Subcutaneous adipose tissue (tissue), 4 donors: ENCODE data around the gene KCNK16. TPM values are rescaled to one million over a fixed set of nuclear protein-coding genes. Genes with fewer than 3 reads are reported as not detected.

Experiments
- total RNA-seq, 4 donors: library from RNA; depleted of rRNA; stranded (reverse); fragments of >200 nt; gene quantifications; one replicate each; pipeline ENCODE4 v1.1.0, GENCODE V29; 2016
- TF ChIP-seq, protein P1 (sequence below): fragments of 450-650 bp; IDR thresholded peaks from one replicate; pipeline ENCODE4 v1.5.1; 2016; ENCODE audit warnings: low read depth, mild to moderate bottlenecking, control low read depth, antibody characterized with exemption, moderate library complexity

Gene KCNK16
- total RNA-seq = not detected

DNA sequence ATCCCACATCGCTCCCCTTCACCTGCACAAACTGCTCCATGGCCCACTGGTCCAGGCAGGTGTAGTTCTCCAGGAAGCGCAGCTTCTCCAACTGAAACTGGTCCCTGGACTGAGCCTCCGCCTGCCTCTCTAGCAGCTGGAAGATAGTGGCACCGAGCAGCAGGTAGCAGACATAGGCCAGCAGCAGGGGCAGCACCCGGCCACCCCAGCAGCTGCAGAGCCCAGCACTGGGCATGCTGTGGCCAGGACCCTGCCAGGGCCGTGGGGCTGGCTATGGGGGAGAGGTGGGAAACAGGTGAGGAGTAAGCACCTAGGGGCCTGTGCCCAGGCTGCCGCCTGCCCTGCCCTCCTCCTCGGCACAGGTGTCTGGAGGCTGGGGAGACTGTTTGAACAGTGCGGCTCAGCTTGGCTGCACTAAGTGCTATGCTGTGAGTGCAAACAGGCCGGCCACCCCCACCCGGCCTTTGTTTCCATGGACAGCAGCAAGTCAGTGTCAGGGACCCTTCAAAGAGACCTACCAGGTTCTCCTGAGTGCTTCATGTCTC lies at the start of gene KCNK16:
Gene KCNK16 (minus strand): TSS at position 397 of the 545 bp plus-strand sequence. CDS start 162 bp downstream, at position 235.
- TF ChIP-seq, protein P1, sequence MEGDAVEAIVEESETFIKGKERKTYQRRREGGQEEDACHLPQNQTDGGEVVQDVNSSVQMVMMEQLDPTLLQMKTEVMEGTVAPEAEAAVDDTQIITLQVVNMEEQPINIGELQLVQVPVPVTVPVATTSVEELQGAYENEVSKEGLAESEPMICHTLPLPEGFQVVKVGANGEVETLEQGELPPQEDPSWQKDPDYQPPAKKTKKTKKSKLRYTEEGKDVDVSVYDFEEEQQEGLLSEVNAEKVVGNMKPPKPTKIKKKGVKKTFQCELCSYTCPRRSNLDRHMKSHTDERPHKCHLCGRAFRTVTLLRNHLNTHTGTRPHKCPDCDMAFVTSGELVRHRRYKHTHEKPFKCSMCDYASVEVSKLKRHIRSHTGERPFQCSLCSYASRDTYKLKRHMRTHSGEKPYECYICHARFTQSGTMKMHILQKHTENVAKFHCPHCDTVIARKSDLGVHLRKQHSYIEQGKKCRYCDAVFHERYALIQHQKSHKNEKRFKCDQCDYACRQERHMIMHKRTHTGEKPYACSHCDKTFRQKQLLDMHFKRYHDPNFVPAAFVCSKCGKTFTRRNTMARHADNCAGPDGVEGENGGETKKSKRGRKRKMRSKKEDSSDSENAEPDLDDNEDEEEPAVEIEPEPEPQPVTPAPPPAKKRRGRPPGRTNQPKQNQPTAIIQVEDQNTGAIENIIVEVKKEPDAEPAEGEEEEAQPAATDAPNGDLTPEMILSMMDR = no peak

DNA sequence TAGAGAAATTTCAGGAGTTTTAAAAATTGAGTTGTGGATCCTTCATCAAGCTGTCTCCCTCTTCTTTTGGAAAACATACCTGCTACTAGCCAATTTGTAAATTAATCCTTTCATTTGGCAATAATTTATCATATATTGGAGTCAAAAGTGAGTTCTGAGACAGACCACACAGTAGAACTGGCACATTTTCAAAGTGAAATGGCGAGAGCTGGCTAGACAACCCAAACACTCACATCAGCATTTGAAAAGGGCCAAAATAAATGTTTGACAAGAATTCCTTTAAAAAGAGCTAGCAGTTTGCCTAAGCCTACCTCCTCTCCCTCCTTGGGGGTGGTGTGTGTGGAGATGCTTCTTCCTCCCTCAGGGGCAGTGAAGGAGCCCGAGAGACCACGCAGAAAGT lies 47.9 kb upstream of the KCNK16 start:
- TF ChIP-seq, protein P1 = no peak

DNA sequence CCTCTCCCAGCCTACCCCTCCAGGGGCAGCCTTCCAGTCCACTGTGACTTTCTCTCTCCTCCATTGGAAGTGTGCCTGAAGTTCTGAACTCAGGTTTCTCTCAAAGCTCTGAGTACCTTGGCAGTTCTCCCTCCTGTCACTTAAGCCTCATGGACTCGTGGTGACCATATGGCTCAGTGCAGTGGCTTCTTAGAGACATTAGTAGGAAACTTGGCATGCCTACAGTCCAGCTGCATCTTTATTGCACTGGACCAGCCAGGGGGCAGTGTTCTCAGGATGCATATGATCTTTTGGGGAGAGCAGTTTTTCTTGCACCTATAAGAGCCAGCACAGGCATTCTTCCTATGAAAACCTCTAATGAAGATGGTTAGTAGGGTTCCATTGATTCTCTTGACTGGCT lies 47.5 kb upstream of the KCNK16 start:
- TF ChIP-seq, protein P1 = no peak

DNA sequence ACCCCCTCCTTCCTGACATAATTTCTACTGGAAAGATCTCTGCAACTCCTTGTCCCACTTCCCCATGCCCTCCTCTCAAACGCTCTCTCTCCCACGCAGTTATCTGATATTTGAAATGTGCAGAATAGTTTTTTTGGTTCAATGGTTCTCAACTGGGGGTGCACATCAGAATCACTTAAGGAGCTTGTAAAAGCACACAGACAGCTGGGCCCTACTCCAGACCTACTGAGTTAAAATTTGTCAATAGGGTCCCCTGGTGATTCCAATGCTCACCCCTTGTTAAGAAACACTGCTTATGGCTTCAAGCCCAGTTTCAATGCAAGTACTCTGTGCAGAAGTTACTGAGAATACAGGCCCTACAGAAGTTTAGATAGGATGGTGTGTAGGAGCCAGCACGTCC lies 45.2 kb upstream of the KCNK16 start:
- TF ChIP-seq, protein P1 = no peak

DNA sequence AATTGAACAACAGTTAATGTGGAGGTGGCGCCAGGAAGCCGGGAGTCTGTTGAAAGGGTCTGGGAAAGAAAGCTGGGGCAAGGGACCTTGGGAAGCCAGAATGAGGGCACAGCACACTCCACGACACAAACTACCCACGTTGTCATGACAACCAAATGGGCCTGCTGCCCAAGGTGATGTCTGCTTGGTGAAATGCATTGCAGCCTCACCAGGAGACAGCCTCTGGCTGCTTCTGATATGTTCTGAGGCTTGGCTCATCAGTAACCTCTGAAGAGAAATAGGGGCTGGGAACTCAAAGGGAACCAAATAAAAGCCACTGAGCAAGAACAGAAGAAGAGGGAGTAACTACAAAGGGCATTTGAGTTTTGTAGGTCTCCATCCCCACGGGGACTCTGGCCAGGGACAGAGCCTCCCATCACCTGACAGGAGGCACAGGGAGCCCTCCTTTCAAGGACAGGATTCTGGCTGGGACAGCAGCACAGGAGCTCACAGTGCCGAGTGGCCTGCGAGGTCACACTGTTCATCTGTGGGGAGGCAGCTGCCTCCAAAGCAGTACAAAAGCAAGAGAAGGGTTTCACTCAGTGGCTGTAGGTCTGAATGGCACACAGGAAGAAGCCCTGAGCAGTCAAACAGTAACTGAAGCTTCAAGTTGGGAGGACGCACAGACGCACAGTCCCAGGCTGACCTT lies 44.6 kb upstream of the KCNK16 start:
- TF ChIP-seq, protein P1 = no peak

DNA sequence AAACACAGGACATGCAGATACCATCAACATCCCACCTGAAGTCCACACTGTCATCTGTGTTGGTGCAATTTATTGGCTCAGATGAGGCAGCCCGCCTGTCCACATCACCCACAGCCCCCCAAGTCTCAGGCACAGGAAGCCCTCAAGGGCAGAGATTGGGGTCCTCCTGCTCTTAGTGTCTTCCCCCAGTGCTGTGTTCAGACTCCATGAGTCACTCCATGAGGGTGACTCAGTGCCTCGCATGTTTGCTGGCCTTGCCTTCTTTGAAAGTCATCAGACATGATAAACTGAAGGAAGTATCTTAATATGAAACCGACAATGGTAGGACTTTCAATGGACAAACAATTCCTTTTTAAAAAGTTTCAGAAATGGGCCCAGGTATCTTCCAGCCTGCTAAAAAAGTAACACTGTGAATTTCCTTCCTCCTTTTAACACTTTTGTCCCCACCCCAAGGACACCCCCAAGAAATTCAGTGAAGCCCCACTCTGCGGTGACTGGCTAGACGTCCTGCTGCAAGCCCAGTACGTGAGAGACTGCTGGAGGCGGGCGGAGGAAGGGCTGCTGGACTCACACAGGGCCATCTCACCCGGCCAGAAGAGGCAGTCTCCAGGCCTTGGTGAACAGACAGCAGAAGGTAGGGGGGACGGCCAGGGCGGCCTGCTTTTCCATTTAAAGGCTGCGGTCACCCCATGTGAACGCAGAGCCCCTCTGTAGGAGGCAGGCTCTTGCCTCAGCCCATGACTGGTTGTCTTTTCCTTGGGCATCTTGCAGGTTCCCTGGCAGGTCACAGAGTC lies 43.0 kb upstream of the KCNK16 start:
- TF ChIP-seq, protein P1 = no peak

DNA sequence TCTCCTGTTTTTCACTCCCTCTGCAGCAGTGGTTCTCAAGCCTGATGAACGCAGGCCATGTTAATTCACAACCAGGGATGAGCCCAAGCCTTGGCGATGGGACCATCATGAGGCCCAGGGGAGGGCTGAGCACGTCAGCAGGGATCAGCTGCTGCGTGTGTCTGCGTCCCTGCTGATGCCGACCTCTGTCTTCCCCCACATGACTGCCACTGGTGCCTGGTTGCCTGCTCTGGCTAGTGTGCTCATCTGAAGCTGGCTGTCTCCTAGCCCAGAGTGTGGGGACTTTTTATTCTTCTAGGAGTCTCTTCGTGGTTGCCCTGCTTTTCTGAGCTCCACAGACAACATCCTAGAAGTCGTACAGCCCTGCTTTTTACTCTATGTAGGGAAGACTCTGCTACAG lies 40.8 kb upstream of the KCNK16 start:
- TF ChIP-seq, protein P1 = no peak
